HepG2 (cell line): ENCODE measurements around the gene RAB11FIP5. TPM values are rescaled to one million over a fixed set of nuclear protein-coding genes. Genes with fewer than 3 reads are reported as not detected.

Experiments
- FOXP1 ChIP-seq, 2 experiments: fragments of 450-650 bp in 1 of 2; IDR thresholded peaks; 2 replicates each; pipeline ENCODE4 v1.6.1; 2017 to 2018; ENCODE audit warnings: antibody characterized with exemption in 1 of 2
- HMG20B ChIP-seq: conservative IDR thresholded peaks from 2 replicates; pipeline ENCODE4 v1.6.1; 2016; ENCODE audit warnings: missing genetic modification reagents, missing compliant biosample characterization
- HNF4G ChIP-seq, 2 experiments: sonication (generic) in 1 of 2; formaldehyde crosslinking in 1 of 2; IDR thresholded peaks; 2 replicates each; pipeline versions ENCODE4 v1.4.0 to v1.6.1; 2011 to 2020; ENCODE audit warnings: borderline replicate concordance in 2 of 2, low read depth in 2 of 2, mild to moderate bottlenecking in 2 of 2, low read length in 1 of 2, missing genetic modification reagents in 1 of 2, moderate library complexity in 1 of 2
- KLF15 ChIP-seq: sonication (generic); formaldehyde crosslinking; IDR thresholded peaks from 2 replicates; pipeline ENCODE4 v1.8.1; 2023; ENCODE audit warnings: borderline replicate concordance, mild to moderate bottlenecking, inconsistent platforms, missing genetic modification reagents, mixed read lengths
- MBNL3 ChIP-seq: fragments of 250-450 bp; sonication (Bioruptor Pico); conservative IDR thresholded peaks from 2 replicates; pipeline ENCODE4 v1.8.0; 2022; ENCODE audit warnings: mild to moderate bottlenecking, inconsistent platforms
- MEF2D ChIP-seq: sonication (generic); formaldehyde crosslinking; IDR thresholded peaks from 2 replicates; pipeline ENCODE4 v1.5.1; 2020; ENCODE audit warnings: mild to moderate bottlenecking, missing genetic modification reagents
- NFE2L1 ChIP-seq: sonication (generic); formaldehyde crosslinking; IDR thresholded peaks from 2 replicates; pipeline ENCODE4 v1.4.0; 2020; ENCODE audit warnings: missing genetic modification reagents, mild to moderate bottlenecking, borderline replicate concordance
- NR2C2 ChIP-seq: sonication (generic); formaldehyde crosslinking; IDR thresholded peaks from 2 replicates; pipeline ENCODE4 v1.4.0; 2020; ENCODE audit warnings: missing genetic modification reagents, mild to moderate bottlenecking, moderate library complexity, borderline replicate concordance
- RORA ChIP-seq: sonication (generic); formaldehyde crosslinking; IDR thresholded peaks from 2 replicates; pipeline ENCODE4 v1.5.0; 2020; ENCODE audit warnings: mild to moderate bottlenecking, missing genetic modification reagents, moderate library complexity
- ZNF382 ChIP-seq: sonication (generic); formaldehyde crosslinking; IDR thresholded peaks from 2 replicates; pipeline ENCODE4 v1.5.0; 2020; ENCODE audit warnings: missing genetic modification reagents, mild to moderate bottlenecking, borderline replicate concordance
- ZNF562 ChIP-seq: sonication (generic); formaldehyde crosslinking; IDR thresholded peaks from 2 replicates; pipeline ENCODE4 v1.8.0; 2022; ENCODE audit warnings: missing genetic modification reagents, borderline replicate concordance
- ZNF878 ChIP-seq: sonication (generic); formaldehyde crosslinking; IDR thresholded peaks from 2 replicates; pipeline ENCODE4 v1.8.1; 2023; ENCODE audit warnings: mild to moderate bottlenecking, missing genetic modification reagents, moderate library complexity
- ZSCAN21 ChIP-seq: sonication (generic); formaldehyde crosslinking; IDR thresholded peaks from 2 replicates; pipeline ENCODE4 v1.8.0; 2022; ENCODE audit warnings: mild to moderate bottlenecking, missing genetic modification reagents, moderate library complexity, borderline replicate concordance
- polyA plus RNA-seq, 8 experiments: library from polyadenylated mRNA; depleted of rRNA in 3 of 8; stranded (reverse) in 7 of 8; unstranded in 1 of 8; fragments of >200 nt; fragmentation: Illumina TruSeq in 4 of 8; extraction: Trizol in 4 of 8; gene quantifications; 2 replicates each; pipeline versions ENCODE4 v1.2.1 to v1.2.3, GENCODE V29; 2011 to 2016; ENCODE audit warnings: low read depth in 4 of 8, missing spikeins in 1 of 8, mixed read lengths in 1 of 8; ENCODE audit not compliant: insufficient read depth in 1 of 8
- total RNA-seq, 5 experiments: library from RNA; depleted of rRNA; stranded (reverse); fragments of >200 nt; fragmentation: Illumina TruSeq; extraction: Trizol; gene quantifications; 2 replicates each; pipeline ENCODE4 v1.2.3, GENCODE V29; 2016; ENCODE audit warnings: low read depth in 1 of 5
- TF ChIP-seq, protein P1 (sequence below): sonication (generic); formaldehyde crosslinking; IDR thresholded peaks from 2 replicates; pipeline ENCODE4 v1.8.0; 2022; ENCODE audit warnings: mild to moderate bottlenecking, missing genetic modification reagents, moderate library complexity
- TF ChIP-seq, protein P2 (sequence below): sonication (generic); formaldehyde crosslinking; IDR thresholded peaks from 2 replicates; pipeline ENCODE4 v1.4.0; 2020; ENCODE audit warnings: mild to moderate bottlenecking, low read depth, missing genetic modification reagents
- TF ChIP-seq, protein P3 (sequence below): sonication (generic); formaldehyde crosslinking; IDR thresholded peaks from 2 replicates; pipeline ENCODE4 v1.8.0; 2022; ENCODE audit warnings: missing genetic modification reagents, low read depth, mild to moderate bottlenecking, borderline replicate concordance
- TF ChIP-seq, protein P4 (sequence below): IDR thresholded peaks from 2 replicates; pipeline ENCODE4 v1.6.1; 2012; ENCODE audit warnings: low read length, improper control_type of control experiment
- TF ChIP-seq, protein P5 (sequence below): sonication (generic); formaldehyde crosslinking; IDR thresholded peaks from 2 replicates; pipeline ENCODE4 v1.5.1; 2020; ENCODE audit warnings: missing genetic modification reagents, mild to moderate bottlenecking, borderline replicate concordance

RAB11FIP5 gene
- total and polyA plus RNA-seq, 2 of the 13 experiments (the other 11 are each of a cell fraction or from before 2014, with no cell fraction given): 9.4 to 22.9 TPM

DNA sequence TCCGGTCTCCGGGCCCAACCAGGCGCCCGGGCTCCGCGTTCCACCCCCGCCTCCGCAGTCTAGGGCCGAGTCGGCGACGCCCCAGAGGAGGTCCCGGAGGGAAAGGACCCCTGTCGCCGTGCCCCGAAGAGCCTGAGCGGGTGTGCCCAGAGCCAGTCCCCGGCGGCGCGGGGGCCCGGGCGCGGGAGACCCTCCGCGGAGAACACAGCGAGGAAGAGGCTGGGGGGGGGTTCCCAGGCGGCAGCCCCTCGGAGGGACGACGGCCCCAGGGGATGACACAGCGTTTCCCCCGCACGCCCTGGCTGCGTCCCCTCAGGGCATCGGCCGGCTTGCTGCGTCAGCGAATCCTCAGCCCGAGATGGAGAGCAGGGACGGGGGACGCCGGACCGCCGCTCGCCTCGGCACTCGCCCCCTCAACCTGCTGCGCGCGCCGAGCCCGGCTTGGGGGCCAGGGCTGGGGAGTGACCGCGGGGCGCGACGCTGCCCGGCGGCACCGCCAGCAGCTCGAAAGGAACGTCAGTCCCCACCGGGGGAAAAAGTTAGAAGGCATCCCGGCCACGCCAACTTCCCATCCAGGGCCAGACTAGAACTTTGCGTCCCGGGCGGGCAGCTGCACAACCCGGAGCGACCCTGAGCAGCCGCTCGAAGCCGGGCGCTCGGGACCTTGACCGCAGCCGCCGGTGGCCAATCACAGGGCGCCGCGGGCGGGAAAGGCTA is 41.9 kb downstream of the RAB11FIP5 start (continued):
- TF ChIP-seq, protein P1, sequence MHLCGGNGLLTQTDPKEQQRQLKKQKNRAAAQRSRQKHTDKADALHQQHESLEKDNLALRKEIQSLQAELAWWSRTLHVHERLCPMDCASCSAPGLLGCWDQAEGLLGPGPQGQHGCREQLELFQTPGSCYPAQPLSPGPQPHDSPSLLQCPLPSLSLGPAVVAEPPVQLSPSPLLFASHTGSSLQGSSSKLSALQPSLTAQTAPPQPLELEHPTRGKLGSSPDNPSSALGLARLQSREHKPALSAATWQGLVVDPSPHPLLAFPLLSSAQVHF (CRISPR knock-in tag): no peak
- TF ChIP-seq, protein P2, sequence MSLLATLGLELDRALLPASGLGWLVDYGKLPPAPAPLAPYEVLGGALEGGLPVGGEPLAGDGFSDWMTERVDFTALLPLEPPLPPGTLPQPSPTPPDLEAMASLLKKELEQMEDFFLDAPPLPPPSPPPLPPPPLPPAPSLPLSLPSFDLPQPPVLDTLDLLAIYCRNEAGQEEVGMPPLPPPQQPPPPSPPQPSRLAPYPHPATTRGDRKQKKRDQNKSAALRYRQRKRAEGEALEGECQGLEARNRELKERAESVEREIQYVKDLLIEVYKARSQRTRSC (CRISPR knock-in tag): no peak
- TF ChIP-seq KLF15 (CRISPR knock-in tag): no peak
- TF ChIP-seq MEF2D (CRISPR knock-in tag): no peak
- TF ChIP-seq FOXP1 (IDR thresholded peaks at IDR 0.05): no peak
- no peak for TF ChIP-seq FOXP1 (CRISPR knock-in tag; IDR thresholded peaks at IDR 0.05)
- TF ChIP-seq NFE2L1 (CRISPR knock-in tag): peak; percentile 83; the same call in 1 of the 2 replicates
- no peak for TF ChIP-seq ZNF382 (CRISPR knock-in tag)
- peak; percentile 73; the same call in 1 of the 2 replicates for TF ChIP-seq ZSCAN21
- TF ChIP-seq, protein P3, sequence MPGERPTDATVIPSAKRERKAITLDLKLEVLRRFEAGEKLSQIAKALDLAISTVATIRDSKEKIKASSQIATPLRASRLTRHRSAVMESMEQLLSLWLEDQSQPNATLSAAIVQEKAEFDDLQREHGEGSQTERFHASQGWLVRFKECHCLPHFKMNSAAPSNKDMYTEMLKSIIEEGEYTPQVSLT (CRISPR knock-in tag): no peak
- no peak for TF ChIP-seq RORA (CRISPR knock-in tag)
- no peak for TF ChIP-seq ZNF562 (CRISPR knock-in tag)
- TF ChIP-seq MBNL3 (CRISPR knock-in tag): no peak
- peak; percentile 64; the same call in 1 of the 2 replicates for TF ChIP-seq ZNF878 (CRISPR knock-in tag)
- TF ChIP-seq, protein P4, sequence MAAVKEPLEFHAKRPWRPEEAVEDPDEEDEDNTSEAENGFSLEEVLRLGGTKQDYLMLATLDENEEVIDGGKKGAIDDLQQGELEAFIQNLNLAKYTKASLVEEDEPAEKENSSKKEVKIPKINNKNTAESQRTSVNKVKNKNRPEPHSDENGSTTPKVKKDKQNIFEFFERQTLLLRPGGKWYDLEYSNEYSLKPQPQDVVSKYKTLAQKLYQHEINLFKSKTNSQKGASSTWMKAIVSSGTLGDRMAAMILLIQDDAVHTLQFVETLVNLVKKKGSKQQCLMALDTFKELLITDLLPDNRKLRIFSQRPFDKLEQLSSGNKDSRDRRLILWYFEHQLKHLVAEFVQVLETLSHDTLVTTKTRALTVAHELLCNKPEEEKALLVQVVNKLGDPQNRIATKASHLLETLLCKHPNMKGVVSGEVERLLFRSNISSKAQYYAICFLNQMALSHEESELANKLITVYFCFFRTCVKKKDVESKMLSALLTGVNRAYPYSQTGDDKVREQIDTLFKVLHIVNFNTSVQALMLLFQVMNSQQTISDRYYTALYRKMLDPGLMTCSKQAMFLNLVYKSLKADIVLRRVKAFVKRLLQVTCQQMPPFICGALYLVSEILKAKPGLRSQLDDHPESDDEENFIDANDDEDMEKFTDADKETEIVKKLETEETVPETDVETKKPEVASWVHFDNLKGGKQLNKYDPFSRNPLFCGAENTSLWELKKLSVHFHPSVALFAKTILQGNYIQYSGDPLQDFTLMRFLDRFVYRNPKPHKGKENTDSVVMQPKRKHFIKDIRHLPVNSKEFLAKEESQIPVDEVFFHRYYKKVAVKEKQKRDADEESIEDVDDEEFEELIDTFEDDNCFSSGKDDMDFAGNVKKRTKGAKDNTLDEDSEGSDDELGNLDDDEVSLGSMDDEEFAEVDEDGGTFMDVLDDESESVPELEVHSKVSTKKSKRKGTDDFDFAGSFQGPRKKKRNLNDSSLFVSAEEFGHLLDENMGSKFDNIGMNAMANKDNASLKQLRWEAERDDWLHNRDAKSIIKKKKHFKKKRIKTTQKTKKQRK: no peak
- TF ChIP-seq, protein P5, sequence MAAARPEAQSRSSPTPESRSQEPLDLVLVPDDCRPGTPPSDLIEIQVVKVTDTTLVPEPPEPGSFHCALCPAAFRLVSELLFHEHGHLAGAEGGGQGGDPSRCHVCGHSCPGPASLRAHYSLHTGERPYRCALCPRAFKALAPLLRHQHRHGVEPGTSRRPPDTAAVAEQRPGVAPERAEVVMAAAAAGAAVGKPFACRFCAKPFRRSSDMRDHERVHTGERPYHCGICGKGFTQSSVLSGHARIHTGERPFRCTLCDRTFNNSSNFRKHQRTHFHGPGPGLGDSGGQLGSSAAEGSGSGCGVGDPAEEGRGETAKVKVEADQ: 0 out of 2 replicates have a peak, but pooled peaks have one; percentile 42
- no peak; the same call in 1 of the 2 replicates for TF ChIP-seq NR2C2 (CRISPR knock-in tag)
- TF ChIP-seq HMG20B (CRISPR knock-in tag): no peak
- no peak; the same call in 1 of the 2 replicates for TF ChIP-seq HNF4G (IDR thresholded peaks at IDR 0.05; ENCODE audit: borderline replicate concordance, low read depth, low read length)
- no peak; the same call in 1 of the 2 replicates for TF ChIP-seq HNF4G (CRISPR knock-in tag; IDR thresholded peaks at IDR 0.05; ENCODE audit: borderline replicate concordance, low read depth)
